ENCODE measurements around the gene RALGDS. TPM values are rescaled to one million over a fixed set of nuclear protein-coding genes. Genes with fewer than 3 reads are reported as not detected.

The RALGDS gene
- total and polyA plus RNA-seq, 2 experiments from 2014 or later = 8.6 to 20.3 TPM

DNA sequence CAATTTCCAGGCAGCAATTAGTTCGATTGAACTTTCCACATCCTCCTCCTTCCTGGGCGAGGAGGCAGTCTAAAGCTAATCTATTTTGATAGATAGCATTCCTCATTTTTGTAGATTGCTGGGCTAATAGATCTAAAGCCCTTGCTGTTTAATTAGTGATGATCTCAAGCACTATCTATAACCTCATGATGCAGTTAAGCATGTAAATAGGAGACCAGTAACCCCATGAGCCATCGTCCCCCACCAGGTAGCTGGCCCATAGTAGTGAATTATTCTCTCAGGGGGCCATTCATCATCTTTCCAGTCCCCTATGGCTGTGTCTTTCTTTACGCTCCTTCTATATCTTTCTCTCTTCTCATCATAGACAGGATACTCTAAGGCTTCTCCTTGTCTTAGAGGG lies 44.3 kb downstream of the RALGDS start:
- H4K20me1 ChIP-seq (replicated peaks; ENCODE audit: insufficient read depth) = no peaks in the 10 kb centered on the region; the same call in 1 of the 2 replicates
- no peaks in the 10 kb centered on the region for H3F3A ChIP-seq (replicated peaks; ENCODE audit: low read depth)
- no peak overlapping the region for H2AFZ ChIP-seq
- ATAC-seq (no peak), DNase-seq (ENCODE audit: low spot score) (no peak)
- H3K4me2 ChIP-seq = no peak overlapping the region
- no peak overlapping the region for H3K27ac Mint-ChIP-seq
- no peaks in the 10 kb centered on the region for H3K79me2 ChIP-seq (replicated peaks; ENCODE audit: insufficient read depth)
- no peak overlapping the region for H3K4me3 ChIP-seq
- peaks cover 3% of the 10 kb centered on the region; the same call in 2 of the 3 replicates for H3K36me3 Mint-ChIP-seq (ENCODE audit: low read depth)
- H3K4me1 Mint-ChIP-seq = peaks cover 11% of the 10 kb centered on the region
- no peak for TF ChIP-seq ZNF114 (CRISPR knock-in tag; IDR thresholded peaks at IDR 0.05)
- TF ChIP-seq NANOG (IDR thresholded peaks at IDR 0.05; ENCODE audit: borderline replicate concordance) = no peak
- H3K27me3 ChIP-seq (ENCODE audit: insufficient read depth) = no peaks in the 10 kb centered on the region
- no peak overlapping the region for H3K4me3 Mint-ChIP-seq
- no peaks in the 10 kb centered on the region; the same call in 2 of the 3 replicates for H3K9me3 Mint-ChIP-seq
- H3K4me1 ChIP-seq (ENCODE audit: insufficient read depth) = no peaks in the 10 kb centered on the region; the same call in 1 of the 2 replicates
- H3K36me3 ChIP-seq (ENCODE audit: insufficient read depth) = no peaks in the 10 kb centered on the region
- H3K9me2 ChIP-seq (ENCODE audit: insufficient read depth) = no peaks in the 10 kb centered on the region
- no peak overlapping the region for H3K27ac ChIP-seq (ENCODE audit: low read depth)
- H3K27me3 Mint-ChIP-seq (ENCODE audit: insufficient read depth, low read depth, poor library complexity) = peaks cover 13% of the 10 kb centered on the region

GRCh38 chr9:133075925-133076630 lies 45.0 kb downstream of the RALGDS start:
- no peak overlapping the region for H3K4me2 ChIP-seq
- H3F3A ChIP-seq (replicated peaks; ENCODE audit: low read depth) = no peaks in the 10 kb centered on the region
- H3K9me3 Mint-ChIP-seq = no peaks in the 10 kb centered on the region; the same call in 2 of the 3 replicates
- TF ChIP-seq CTCF (conservative IDR thresholded peaks at IDR 0.05; ENCODE audit: low read depth in 2 of 2) = no peak
- TF ChIP-seq POLR2AphosphoS5 (IDR thresholded peaks at IDR 0.05; ENCODE audit: low read depth) = no peak
- TF ChIP-seq ZNF114 (CRISPR knock-in tag; IDR thresholded peaks at IDR 0.05) = no peak
- no peak for TF ChIP-seq EZH2phosphoT487 (IDR thresholded peaks at IDR 0.05; ENCODE audit: unreplicated experiment)
- TF ChIP-seq ZNF331 (CRISPR knock-in tag; IDR thresholded peaks at IDR 0.05; ENCODE audit: low read depth) = no peak
- no peak for TF ChIP-seq NANOG (IDR thresholded peaks at IDR 0.05; ENCODE audit: borderline replicate concordance)
- TF ChIP-seq, protein P1, sequence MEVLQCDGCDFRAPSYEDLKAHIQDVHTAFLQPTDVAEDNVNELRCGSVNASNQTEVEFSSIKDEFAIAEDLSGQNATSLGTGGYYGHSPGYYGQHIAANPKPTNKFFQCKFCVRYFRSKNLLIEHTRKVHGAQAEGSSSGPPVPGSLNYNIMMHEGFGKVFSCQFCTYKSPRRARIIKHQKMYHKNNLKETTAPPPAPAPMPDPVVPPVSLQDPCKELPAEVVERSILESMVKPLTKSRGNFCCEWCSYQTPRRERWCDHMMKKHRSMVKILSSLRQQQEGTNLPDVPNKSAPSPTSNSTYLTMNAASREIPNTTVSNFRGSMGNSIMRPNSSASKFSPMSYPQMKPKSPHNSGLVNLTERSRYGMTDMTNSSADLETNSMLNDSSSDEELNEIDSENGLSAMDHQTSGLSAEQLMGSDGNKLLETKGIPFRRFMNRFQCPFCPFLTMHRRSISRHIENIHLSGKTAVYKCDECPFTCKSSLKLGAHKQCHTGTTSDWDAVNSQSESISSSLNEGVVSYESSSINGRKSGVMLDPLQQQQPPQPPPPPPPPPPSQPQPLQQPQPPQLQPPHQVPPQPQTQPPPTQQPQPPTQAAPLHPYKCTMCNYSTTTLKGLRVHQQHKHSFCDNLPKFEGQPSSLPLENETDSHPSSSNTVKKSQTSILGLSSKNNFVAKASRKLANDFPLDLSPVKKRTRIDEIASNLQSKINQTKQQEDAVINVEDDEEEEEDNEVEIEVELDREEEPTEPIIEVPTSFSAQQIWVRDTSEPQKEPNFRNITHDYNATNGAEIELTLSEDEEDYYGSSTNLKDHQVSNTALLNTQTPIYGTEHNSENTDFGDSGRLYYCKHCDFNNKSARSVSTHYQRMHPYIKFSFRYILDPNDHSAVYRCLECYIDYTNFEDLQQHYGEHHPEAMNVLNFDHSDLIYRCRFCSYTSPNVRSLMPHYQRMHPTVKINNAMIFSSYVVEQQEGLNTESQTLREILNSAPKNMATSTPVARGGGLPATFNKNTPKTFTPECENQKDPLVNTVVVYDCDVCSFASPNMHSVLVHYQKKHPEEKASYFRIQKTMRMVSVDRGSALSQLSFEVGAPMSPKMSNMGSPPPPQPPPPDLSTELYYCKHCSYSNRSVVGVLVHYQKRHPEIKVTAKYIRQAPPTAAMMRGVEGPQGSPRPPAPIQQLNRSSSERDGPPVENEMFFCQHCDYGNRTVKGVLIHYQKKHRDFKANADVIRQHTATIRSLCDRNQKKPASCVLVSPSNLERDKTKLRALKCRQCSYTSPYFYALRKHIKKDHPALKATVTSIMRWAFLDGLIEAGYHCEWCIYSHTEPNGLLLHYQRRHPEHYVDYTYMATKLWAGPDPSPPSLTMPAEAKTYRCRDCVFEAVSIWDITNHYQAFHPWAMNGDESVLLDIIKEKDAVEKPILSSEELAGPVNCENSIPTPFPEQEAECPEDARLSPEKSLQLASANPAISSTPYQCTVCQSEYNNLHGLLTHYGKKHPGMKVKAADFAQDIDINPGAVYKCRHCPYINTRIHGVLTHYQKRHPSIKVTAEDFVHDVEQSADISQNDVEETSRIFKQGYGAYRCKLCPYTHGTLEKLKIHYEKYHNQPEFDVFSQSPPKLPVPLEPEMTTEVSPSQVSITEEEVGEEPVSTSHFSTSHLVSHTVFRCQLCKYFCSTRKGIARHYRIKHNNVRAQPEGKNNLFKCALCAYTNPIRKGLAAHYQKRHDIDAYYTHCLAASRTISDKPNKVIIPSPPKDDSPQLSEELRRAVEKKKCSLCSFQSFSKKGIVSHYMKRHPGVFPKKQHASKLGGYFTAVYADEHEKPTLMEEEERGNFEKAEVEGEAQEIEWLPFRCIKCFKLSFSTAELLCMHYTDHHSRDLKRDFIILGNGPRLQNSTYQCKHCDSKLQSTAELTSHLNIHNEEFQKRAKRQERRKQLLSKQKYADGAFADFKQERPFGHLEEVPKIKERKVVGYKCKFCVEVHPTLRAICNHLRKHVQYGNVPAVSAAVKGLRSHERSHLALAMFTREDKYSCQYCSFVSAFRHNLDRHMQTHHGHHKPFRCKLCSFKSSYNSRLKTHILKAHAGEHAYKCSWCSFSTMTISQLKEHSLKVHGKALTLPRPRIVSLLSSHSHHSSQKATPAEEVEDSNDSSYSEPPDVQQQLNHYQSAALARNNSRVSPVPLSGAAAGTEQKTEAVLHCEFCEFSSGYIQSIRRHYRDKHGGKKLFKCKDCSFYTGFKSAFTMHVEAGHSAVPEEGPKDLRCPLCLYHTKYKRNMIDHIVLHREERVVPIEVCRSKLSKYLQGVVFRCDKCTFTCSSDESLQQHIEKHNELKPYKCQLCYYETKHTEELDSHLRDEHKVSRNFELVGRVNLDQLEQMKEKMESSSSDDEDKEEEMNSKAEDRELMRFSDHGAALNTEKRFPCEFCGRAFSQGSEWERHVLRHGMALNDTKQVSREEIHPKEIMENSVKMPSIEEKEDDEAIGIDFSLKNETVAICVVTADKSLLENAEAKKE (CRISPR knock-in tag; IDR thresholded peaks at IDR 0.05) = no peak
- no peak for TF ChIP-seq STAT1 (IDR thresholded peaks at IDR 0.05; ENCODE audit: unreplicated experiment)
- TF ChIP-seq JUNB (IDR thresholded peaks at IDR 0.05; ENCODE audit: unreplicated experiment) = no peak
- no peak for TF ChIP-seq ETS1 (IDR thresholded peaks at IDR 0.05)

More at GRCh38 chr9:133075925-133076630, 45.0 kb downstream of the RALGDS start:
- no peaks in the 10 kb centered on the region; the same call in 1 of the 2 replicates for H4K20me1 ChIP-seq (replicated peaks; ENCODE audit: insufficient read depth)
- Mint-ChIP-seq H3K27me3 (ENCODE audit: insufficient read depth, low read depth, poor library complexity) (peaks cover 15% of the 10 kb centered on the region), H3K4me3 (no peak overlapping the region), H3K4me1 (peaks cover 11% of the 10 kb centered on the region), H3K36me3 (ENCODE audit: low read depth) (peaks cover 4% of the 10 kb centered on the region; the same call in 2 of the 3 replicates), H3K27ac (no peak overlapping the region)
- H3K36me3 ChIP-seq (ENCODE audit: insufficient read depth) = no peaks in the 10 kb centered on the region
- DNase-seq (ENCODE audit: low spot score) (no peak), ATAC-seq (no peak)
- no peaks in the 10 kb centered on the region for H3K27me3 ChIP-seq (ENCODE audit: insufficient read depth)
- no peaks in the 10 kb centered on the region for H3K79me2 ChIP-seq (replicated peaks; ENCODE audit: insufficient read depth)
- H3K4me3 ChIP-seq = no peak overlapping the region
- no peak overlapping the region for H2AFZ ChIP-seq
- H3K4me1 ChIP-seq (ENCODE audit: insufficient read depth) = no peaks in the 10 kb centered on the region; the same call in 1 of the 2 replicates
- no peak overlapping the region for H3K27ac ChIP-seq (ENCODE audit: low read depth)
- H3K9me2 ChIP-seq (ENCODE audit: insufficient read depth) = no peaks in the 10 kb centered on the region
